Adrenal gland (tissue), 5 donors: ENCODE data around the gene DLK1.

ENCODE experiments used
- POLR2A ChIP-seq, 2 donors: fragments of 450-650 bp; IDR thresholded peaks; one replicate each; pipeline ENCODE4 v1.6.1; 2017; ENCODE audit warnings: antibody characterized with exemption in 2 of 2, mild to moderate bottlenecking in 2 of 2, moderate library complexity in 1 of 2
- TF ChIP-seq, protein P1 (sequence below), 6 experiments: fragments of 450-650 bp in 4 of 6; fragments of 200-600 bp in 2 of 6; sonication (generic) in 1 of 6; IDR thresholded peaks; 1 replicate in 5 of 6; 2 replicates in 1 of 6; pipeline versions ENCODE4 v1.5.1 to v1.8.0; 2016 to 2021; ENCODE audit warnings: antibody characterized with exemption in 6 of 6, mild to moderate bottlenecking in 2 of 6, moderate library complexity in 1 of 6
- donor health status: DM: no; HTN: no; CAD: no.

DNA sequence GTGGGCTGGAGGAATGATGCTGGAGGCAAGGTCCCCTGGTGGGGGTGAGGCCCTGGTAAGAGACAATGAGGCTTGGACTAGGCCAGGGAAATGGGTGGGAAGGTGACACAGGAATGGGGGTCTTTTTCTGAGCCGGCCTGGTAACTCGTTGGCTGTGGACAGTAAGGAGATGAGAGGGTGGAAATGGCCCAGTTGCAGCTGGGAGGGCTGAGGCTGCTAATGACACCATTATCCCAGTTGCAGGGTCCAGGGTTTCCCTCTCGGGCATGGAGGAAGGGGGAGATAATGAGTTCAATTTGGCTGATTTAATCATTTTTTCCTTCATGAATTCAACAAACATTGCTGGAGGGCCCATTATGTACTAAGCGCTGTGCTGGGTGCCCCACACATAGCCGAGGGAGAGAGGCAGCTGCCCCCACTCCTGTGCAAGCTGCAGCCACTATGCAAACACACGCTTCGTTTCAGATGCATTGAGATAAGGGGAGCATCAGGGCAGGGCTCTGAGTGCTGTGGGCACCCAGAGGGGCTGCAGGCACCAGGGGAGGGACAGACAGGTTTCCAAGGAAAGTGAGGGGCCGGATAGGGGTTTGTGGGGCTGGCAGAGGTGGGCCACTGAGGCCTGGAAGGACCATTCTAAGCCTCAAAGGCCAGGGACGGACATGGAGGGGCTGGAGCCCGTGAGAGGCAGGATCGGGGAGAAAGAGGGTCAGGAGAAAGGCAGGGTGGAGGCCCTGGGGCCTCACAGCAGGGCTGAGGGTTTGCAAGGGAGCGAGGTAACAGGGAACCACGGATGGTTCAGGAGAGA is 56.0 kb downstream of the DLK1 start:
- TF ChIP-seq, protein P1, sequence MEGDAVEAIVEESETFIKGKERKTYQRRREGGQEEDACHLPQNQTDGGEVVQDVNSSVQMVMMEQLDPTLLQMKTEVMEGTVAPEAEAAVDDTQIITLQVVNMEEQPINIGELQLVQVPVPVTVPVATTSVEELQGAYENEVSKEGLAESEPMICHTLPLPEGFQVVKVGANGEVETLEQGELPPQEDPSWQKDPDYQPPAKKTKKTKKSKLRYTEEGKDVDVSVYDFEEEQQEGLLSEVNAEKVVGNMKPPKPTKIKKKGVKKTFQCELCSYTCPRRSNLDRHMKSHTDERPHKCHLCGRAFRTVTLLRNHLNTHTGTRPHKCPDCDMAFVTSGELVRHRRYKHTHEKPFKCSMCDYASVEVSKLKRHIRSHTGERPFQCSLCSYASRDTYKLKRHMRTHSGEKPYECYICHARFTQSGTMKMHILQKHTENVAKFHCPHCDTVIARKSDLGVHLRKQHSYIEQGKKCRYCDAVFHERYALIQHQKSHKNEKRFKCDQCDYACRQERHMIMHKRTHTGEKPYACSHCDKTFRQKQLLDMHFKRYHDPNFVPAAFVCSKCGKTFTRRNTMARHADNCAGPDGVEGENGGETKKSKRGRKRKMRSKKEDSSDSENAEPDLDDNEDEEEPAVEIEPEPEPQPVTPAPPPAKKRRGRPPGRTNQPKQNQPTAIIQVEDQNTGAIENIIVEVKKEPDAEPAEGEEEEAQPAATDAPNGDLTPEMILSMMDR (IDR thresholded peaks at IDR 0.05): no peak
- no peak for TF ChIP-seq POLR2A (IDR thresholded peaks at IDR 0.05)
